IMR-90 (cell line): ENCODE results near the gene THUMPD2. TPM values are rescaled to one million over a fixed set of nuclear protein-coding genes. Genes with fewer than 3 reads are reported as not detected.

Source experiments
- ATAC-seq: fragments of 200-7000 bp; cut with Tn5 transposase; 2 replicates; pipeline ENCODE4 v1.9.1; 2020; ENCODE audit warnings: low read depth, mild to moderate bottlenecking, moderate library complexity
- BruUV-seq: library from RNA; stranded (reverse); fragments of 400-500 nt; replicated peaks from 2 replicates; lab custom pipeline; 2021; lab: Mats Ljungman, UMichigan
- CTCF ChIA-PET: fragments of 300-600 bp; formaldehyde crosslinking; extraction: SDS; loops from one replicate; lab custom pipeline; 2021; ENCODE audit warnings: antibody characterized with exemption; lab: Yijun Ruan, JAX
- POLR2A ChIA-PET: fragments of 300-600 bp; sonication (Branson Sonifier 250); formaldehyde crosslinking; loops from one replicate; lab custom pipeline; 2022; ENCODE audit warnings: antibody characterized with exemption; ENCODE audit not compliant: unreplicated experiment; lab: Charles Lee
- DNase-seq: peaks from one replicate; pipeline ENCODE4 v3.0.0; 2013
- H2AFZ ChIP-seq: replicated peaks from 2 replicates; pipeline ENCODE3; 2013; ENCODE audit warnings: low read length, mild to moderate bottlenecking; ENCODE audit not compliant: poor library complexity
- H2AK5ac ChIP-seq: 2 replicates; pipeline ENCODE4 v1.6.1; 2013; ENCODE audit warnings: low read depth, low read length, inconsistent platforms
- H2AK9ac ChIP-seq: replicated peaks from 2 replicates; pipeline ENCODE3; 2013; ENCODE audit warnings: mild to moderate bottlenecking, low read depth, low read length, moderate library complexity; ENCODE audit not compliant: poor library complexity
- H2BK120ac ChIP-seq: 2 replicates; pipeline ENCODE4 v1.6.1; 2013; ENCODE audit warnings: low read depth, low read length, inconsistent platforms
- H2BK15ac ChIP-seq: 3 replicates; pipeline ENCODE4 v1.6.1; 2013; ENCODE audit warnings: low read depth, low read length, inconsistent platforms
- H2BK20ac ChIP-seq: 2 replicates; pipeline ENCODE4 v1.6.1; 2013; ENCODE audit warnings: low read depth, mild to moderate bottlenecking, inconsistent platforms, low read length, moderate library complexity
- H2BK5ac ChIP-seq: 2 replicates; pipeline ENCODE4 v1.6.1; 2013; ENCODE audit warnings: mild to moderate bottlenecking, low read depth, low read length, inconsistent platforms; ENCODE audit not compliant: poor library complexity, severe bottlenecking
- H3K14ac ChIP-seq: replicated peaks from 2 replicates; pipeline ENCODE4 v1.6.1; 2013; ENCODE audit warnings: low read depth, low read length, inconsistent platforms
- H3K18ac ChIP-seq: 2 replicates; pipeline ENCODE4 v1.6.1; 2013; ENCODE audit warnings: low read depth, low read length, control low read depth
- H3K23ac ChIP-seq: 2 replicates; pipeline ENCODE4 v1.6.1; 2013; ENCODE audit warnings: low read depth, low read length, inconsistent platforms
- H3K27ac ChIP-seq: 2 replicates; pipeline ENCODE4 v1.5.1; 2013; ENCODE audit warnings: mild to moderate bottlenecking, control low read depth, low read length; ENCODE audit not compliant: insufficient read depth
- H3K27me3 ChIP-seq: 2 replicates; pipeline ENCODE4 v1.6.1; 2013; ENCODE audit warnings: low read length; ENCODE audit not compliant: control insufficient read depth, insufficient read depth
- H3K36me3 ChIP-seq: 2 replicates; pipeline ENCODE4 v1.6.1; 2013; ENCODE audit warnings: low read length, mixed read lengths; ENCODE audit not compliant: control insufficient read depth, insufficient read depth
- H3K4ac ChIP-seq: 2 replicates; pipeline ENCODE4 v1.6.1; 2013; ENCODE audit warnings: low read depth, low read length, inconsistent platforms
- H3K4me1 ChIP-seq: 2 replicates; pipeline ENCODE4 v1.6.1; 2013; ENCODE audit warnings: low read length, mixed read lengths; ENCODE audit not compliant: control insufficient read depth, insufficient read depth
- H3K4me2 ChIP-seq: 2 replicates; pipeline ENCODE4 v1.6.1; 2013; ENCODE audit warnings: low read depth, mild to moderate bottlenecking, control low read depth, low read length, moderate library complexity
- H3K4me3 ChIP-seq: 2 replicates; pipeline ENCODE4 v1.5.1; 2013; ENCODE audit warnings: low read depth, mild to moderate bottlenecking, control low read depth, low read length, moderate library complexity; ENCODE audit not compliant: insufficient read depth
- H3K56ac ChIP-seq: 2 replicates; pipeline ENCODE4 v1.6.1; 2013; ENCODE audit warnings: low read length, inconsistent platforms; ENCODE audit not compliant: insufficient read depth; ENCODE audit errors: extremely low read depth
- H3K79me1 ChIP-seq, 2 experiments: 2 replicates each; pipeline ENCODE4 v1.6.1; 2013; ENCODE audit warnings: low read length in 2 of 2, inconsistent platforms in 1 of 2, low read depth in 1 of 2
- H3K9ac ChIP-seq: 2 replicates; pipeline ENCODE4 v1.6.1; 2013; ENCODE audit warnings: low read depth, low read length, control low read depth
- H3K9me1 ChIP-seq: 2 replicates; pipeline ENCODE4 v1.6.1; 2013; ENCODE audit warnings: low read length, inconsistent platforms; ENCODE audit not compliant: insufficient read depth
- H3K9me3 ChIP-seq: 2 replicates; pipeline ENCODE4 v1.6.1; 2013; ENCODE audit warnings: low read length; ENCODE audit not compliant: control insufficient read depth, insufficient read depth
- H4K20me1 ChIP-seq: 2 replicates; pipeline ENCODE4 v1.6.1; 2013; ENCODE audit warnings: low read length, inconsistent platforms; ENCODE audit not compliant: insufficient read depth
- H4K5ac ChIP-seq: 2 replicates; pipeline ENCODE4 v1.6.1; 2013; ENCODE audit warnings: mild to moderate bottlenecking, low read depth, low read length, control low read depth
- H4K8ac ChIP-seq, 2 experiments: 2 replicates each; pipeline ENCODE4 v1.6.1; 2013; ENCODE audit warnings: low read depth in 2 of 2, low read length in 2 of 2, control low read depth in 1 of 2, inconsistent platforms in 1 of 2
- H4K91ac ChIP-seq: 2 replicates; pipeline ENCODE4 v1.6.1; 2013; ENCODE audit warnings: low read depth, low read length, inconsistent platforms; ENCODE audit not compliant: insufficient read depth
- BHLHE40 ChIP-seq: fragments of 150-350 bp; IDR thresholded peaks from 2 replicates; pipeline ENCODE4 v1.6.1; 2016; ENCODE audit warnings: mild to moderate bottlenecking, low read depth, low read length
- CEBPB ChIP-seq: IDR thresholded peaks from 2 replicates; pipeline ENCODE4 v1.6.1; 2012; ENCODE audit warnings: low read depth, low read length, improper control_type of control experiment
- CHD1 ChIP-seq: IDR thresholded peaks from 2 replicates; pipeline ENCODE4 v1.6.1; 2012; ENCODE audit warnings: low read depth, low read length, improper control_type of control experiment
- CTCF ChIP-seq: conservative IDR thresholded peaks from 2 replicates; pipeline ENCODE4 v1.5.1; 2012; ENCODE audit warnings: mild to moderate bottlenecking, low read depth, low read length, improper control_type of control experiment
- ELK1 ChIP-seq: fragments of 150-350 bp; IDR thresholded peaks from 2 replicates; pipeline ENCODE4 v1.6.1; 2016; ENCODE audit warnings: low read depth, mild to moderate bottlenecking, low read length, moderate library complexity, borderline replicate concordance
- FOS ChIP-seq: fragments of 150-350 bp; IDR thresholded peaks from 2 replicates; pipeline ENCODE4 v1.6.1; 2016; ENCODE audit warnings: low read depth, low read length
- MAFK ChIP-seq: IDR thresholded peaks from 2 replicates; pipeline ENCODE4 v1.6.1; 2012; ENCODE audit warnings: low read depth, low read length, improper control_type of control experiment
- MAZ ChIP-seq: IDR thresholded peaks from 2 replicates; pipeline ENCODE4 v1.6.1; 2012; ENCODE audit warnings: low read depth, mild to moderate bottlenecking, low read length, improper control_type of control experiment, moderate library complexity, borderline replicate concordance
- MXI1 ChIP-seq: IDR thresholded peaks from 2 replicates; pipeline ENCODE4 v1.6.1; 2012; ENCODE audit warnings: low read depth, mild to moderate bottlenecking, low read length, moderate library complexity, borderline replicate concordance
- NFE2L2 ChIP-seq: fragments of 150-350 bp; IDR thresholded peaks from 2 replicates; pipeline ENCODE4 v1.6.1; 2016; ENCODE audit warnings: low read depth, mild to moderate bottlenecking, low read length
- POLR2A ChIP-seq: IDR thresholded peaks from 2 replicates; pipeline ENCODE4 v1.6.1; 2012; ENCODE audit warnings: mild to moderate bottlenecking, low read depth, low read length
- RAD21 ChIP-seq: IDR thresholded peaks from 2 replicates; pipeline ENCODE4 v1.6.1; 2012; ENCODE audit warnings: low read length, improper control_type of control experiment
- RCOR1 ChIP-seq: IDR thresholded peaks from 2 replicates; pipeline ENCODE4 v1.6.1; 2012; ENCODE audit warnings: mild to moderate bottlenecking, low read length, improper control_type of control experiment; ENCODE audit not compliant: insufficient replicate concordance
- RFX5 ChIP-seq: IDR thresholded peaks from 2 replicates; pipeline ENCODE4 v1.8.0; 2012; ENCODE audit warnings: low read depth, mild to moderate bottlenecking, low read length, moderate library complexity
- SMC3 ChIP-seq: fragments of 150-350 bp; IDR thresholded peaks from 2 replicates; pipeline ENCODE4 v1.6.1; 2016; ENCODE audit warnings: low read depth, mild to moderate bottlenecking, antibody characterized with exemption, low read length, moderate library complexity
- USF2 ChIP-seq: fragments of 150-350 bp; IDR thresholded peaks from 2 replicates; pipeline ENCODE4 v1.6.1; 2017; ENCODE audit warnings: mild to moderate bottlenecking, antibody characterized with exemption, low read length, low read depth
- whole genome bisulfite sequencing, 2 experiments: methylation state at CpG; one replicate each; pipeline versions ENCODE4 v1.1.5 to v1.1.7; 2013; ENCODE audit warnings: missing lambda C conversion rate in 2 of 2; ENCODE audit not compliant: insufficient read length in 1 of 2; ENCODE audit errors: extremely low coverage in 2 of 2; 5-methylcytosine and 5-hydroxymethylcytosine counted together
- dilution Hi-C: fragments of 300-500 bp; cut with HindIII; formaldehyde crosslinking; loops from one replicate; pipeline ENCODE4 v1.14.3; 2018; ENCODE audit warnings: low sequenced_read_pairs; ENCODE audit not compliant: unreplicated experiment
- in situ Hi-C: fragments of 300-500 bp; cut with MboI; formaldehyde crosslinking; loops from 3 replicates; pipeline ENCODE4 v1.14.3; 2019; ENCODE audit warnings: low sequenced_read_pairs, inconsistent platforms, mixed read lengths
- intact Hi-C: fragments of 100-400 bp; cut with micrococcal nuclease; formaldehyde crosslinking; loops from 2 replicates; pipeline ENCODE4 v1.10.0; 2022
- polyA plus RNA-seq, 3 experiments: library from polyadenylated mRNA; depleted of rRNA; stranded (reverse); fragments of >200 nt; gene quantifications; 2 replicates each; pipeline ENCODE4 v1.2.3, GENCODE V29; 2012; ENCODE audit warnings: low replicate concordance in 1 of 3
- total RNA-seq: library from RNA; depleted of rRNA; stranded (reverse); fragments of >200 nt; gene quantifications from 2 replicates; pipeline ENCODE4 v1.2.3, GENCODE V29; 2012

THUMPD2 gene
- total and polyA plus RNA-seq, 2 of the 4 experiments (the other 2 are of a cell fraction) = 4.8 to 7.0 TPM

- Histone ChIP-seq H3K27ac (no peak overlapping the region), H2BK120ac (no peak overlapping the region), H2BK5ac (no peak overlapping the region), H2BK20ac (no peak overlapping the region), H4K91ac (no peak overlapping the region), H2AK5ac (no peak overlapping the region), H3K56ac (no peak overlapping the region), H4K20me1 (no peaks in the 10 kb centered on the region), H4K5ac (no peak overlapping the region), H3K27me3 (peaks cover 3% of the 10 kb centered on the region; the same call in 1 of the 2 replicates), H3K14ac (no peak overlapping the region), H3K9me3 (no peaks in the 10 kb centered on the region; the same call in 1 of the 2 replicates), H3K9me1 (no peaks in the 10 kb centered on the region), H3K36me3 (no peaks in the 10 kb centered on the region), H3K18ac (no peak overlapping the region), H3K23ac (no peak overlapping the region), H3K4me1 (no peaks in the 10 kb centered on the region), H2AK9ac (no peak overlapping the region), H3K4ac (no peak overlapping the region), H3K79me1 (no peaks in the 10 kb centered on the region), H3K4me3 (no peak overlapping the region), H2AFZ (no peak overlapping the region), H4K8ac (no peak overlapping the region), H3K4me2 (no peak overlapping the region), H3K9ac (no peak overlapping the region), H2BK15ac (no peak overlapping the region)
- ATAC-seq (no peak), DNase-seq (no peak)
- ChIA-PET CTCF (no interaction called here), POLR2A (no interaction called here)
- in situ Hi-C loops (no loop called here), intact Hi-C loops (no loop called here), dilution Hi-C loops (no loop called here)
- BruUV-seq = no TSS peak
- TF ChIP-seq RFX5 = no peak
- no peak for TF ChIP-seq CEBPB
- TF ChIP-seq CTCF = no peak
- no peak for TF ChIP-seq MAFK
- TF ChIP-seq POLR2A = no peak
- TF ChIP-seq NFE2L2 = no peak
- TF ChIP-seq BHLHE40 = no peak
- no peak for TF ChIP-seq USF2
- no peak for TF ChIP-seq MXI1
- TF ChIP-seq CHD1 = no peak
- TF ChIP-seq MAZ = no peak
- TF ChIP-seq SMC3 = no peak
- TF ChIP-seq RCOR1 = no peak
- no peak for TF ChIP-seq FOS
- no peak for TF ChIP-seq ELK1
- TF ChIP-seq RAD21 = no peak
- 100% methylated on average over 1 of the region's 4 CpGs; no CpG with 5 or more reads in 1 of the 2 experiments for WGBS, 2 experiments
These were observed 21.7 kb upstream of the THUMPD2 start for GRCh38 chr2:39800752-39801151.
